KMS-11 (cell line): Measurements from ENCODE around the gene RRAS2.
"Not testable (repeated sequence)": the region's sequence is repeated elsewhere in the genome, so short reads cannot be mapped to it uniquely, and the experiment has no call there.

ENCODE experiments used
- H2AFZ ChIP-seq: fragments of 200-600 bp; sonication (generic); 2 replicates; pipeline ENCODE4 v1.6.1; 2016; ENCODE audit warnings: antibody characterized with exemption, mixed run types, low read depth
- H3K27ac ChIP-seq: fragments of 200-600 bp; sonication (generic); 2 replicates; pipeline ENCODE4 v1.6.1; 2016; ENCODE audit warnings: mild to moderate bottlenecking, mixed run types
- H3K27me3 ChIP-seq: fragments of 200-600 bp; sonication (generic); 2 replicates; pipeline ENCODE4 v1.6.1; 2017; ENCODE audit warnings: mild to moderate bottlenecking, low read depth, mixed run types, moderate library complexity; ENCODE audit not compliant: insufficient read depth
- H3K36me3 ChIP-seq: fragments of 200-600 bp; sonication (generic); 2 replicates; pipeline ENCODE4 v1.6.1; 2017; ENCODE audit warnings: mild to moderate bottlenecking, mixed run types; ENCODE audit not compliant: insufficient read depth
- H3K4me1 ChIP-seq: fragments of 200-600 bp; sonication (generic); 2 replicates; pipeline ENCODE4 v1.6.1; 2016; ENCODE audit warnings: mild to moderate bottlenecking, low read depth, mixed run types; ENCODE audit not compliant: poor library complexity, severe bottlenecking
- H3K4me2 ChIP-seq: fragments of 200-600 bp; sonication (generic); 2 replicates; pipeline ENCODE4 v1.7.0; 2016; ENCODE audit warnings: mild to moderate bottlenecking, mixed run types
- H3K4me3 ChIP-seq: fragments of 200-600 bp; sonication (generic); IDR thresholded peaks from 2 replicates; pipeline ENCODE4 v1.6.1; 2017; ENCODE audit warnings: low read depth, low read length, mixed read lengths; ENCODE audit not compliant: insufficient read depth
- H3K79me2 ChIP-seq: fragments of 200-600 bp; sonication (generic); 2 replicates; pipeline ENCODE4 v1.6.1; 2016; ENCODE audit warnings: low read depth, mixed run types; ENCODE audit not compliant: insufficient read depth
- H3K9ac ChIP-seq: fragments of 200-600 bp; sonication (generic); 2 replicates; pipeline ENCODE4 v1.6.1; 2016; ENCODE audit warnings: mild to moderate bottlenecking, mixed run types
- H4K20me1 ChIP-seq: fragments of 200-600 bp; sonication (generic); 2 replicates; pipeline ENCODE4 v1.6.1; 2016; ENCODE audit warnings: mild to moderate bottlenecking, mixed run types; ENCODE audit not compliant: insufficient read depth
- CTCF ChIP-seq: fragments of 200-600 bp; sonication (generic); conservative IDR thresholded peaks from 2 replicates; pipeline ENCODE4 v1.6.1; 2017; ENCODE audit warnings: low read depth, mild to moderate bottlenecking, antibody characterized with exemption, low read length, moderate library complexity, mixed read lengths

The RRAS2 gene

GRCh38 chr11:14299921-14300320, 59.1 kb downstream of the RRAS2 start:
- Histone ChIP-seq H3K4me2 (no peak overlapping the region), H3K27me3 (no peaks in the 10 kb centered on the region), H3K4me1 (no peaks in the 10 kb centered on the region), H3K9ac (no peak overlapping the region), H4K20me1 (no peaks in the 10 kb centered on the region), H3K36me3 (no peaks in the 10 kb centered on the region), H2AFZ (no peak overlapping the region), H3K79me2 (no peaks in the 10 kb centered on the region), H3K4me3 (no peak overlapping the region), H3K27ac (no peak overlapping the region)
- no peak for TF ChIP-seq CTCF

GRCh38 chr11:14290422-14290821, 68.6 kb downstream of the RRAS2 start:
- Histone ChIP-seq H3K27me3 (no peaks in the 10 kb centered on the region), H2AFZ (no peak overlapping the region), H4K20me1 (no peaks in the 10 kb centered on the region), H3K79me2 (no peaks in the 10 kb centered on the region), H3K4me1 (peaks cover 11% of the 10 kb centered on the region), H3K27ac (no peak overlapping the region), H3K4me3 (no peak overlapping the region), H3K36me3 (no peaks in the 10 kb centered on the region), H3K9ac (no peak overlapping the region), H3K4me2 (no peak overlapping the region)
- TF ChIP-seq CTCF: no peak

GRCh38 chr11:14288189-14288935, 70.6 kb downstream of the RRAS2 start:
- Histone ChIP-seq H2AFZ (no peak overlapping the region), H3K4me2 (no peak overlapping the region; the same call in 1 of the 2 replicates), H3K9ac (no peak overlapping the region), H3K79me2 (no peaks in the 10 kb centered on the region), H3K4me1 (peaks cover 11% of the 10 kb centered on the region), H3K27ac (no peak overlapping the region), H4K20me1 (no peaks in the 10 kb centered on the region), H3K36me3 (no peaks in the 10 kb centered on the region), H3K27me3 (no peaks in the 10 kb centered on the region), H3K4me3 (no peak overlapping the region)
- TF ChIP-seq CTCF: no peak

- H3K4me1 ChIP-seq: peaks cover 19% of the 10 kb centered on the region
- H2AFZ ChIP-seq, H3K4me2 ChIP-seq, H4K20me1 ChIP-seq, H3K36me3 ChIP-seq, H3K27me3 ChIP-seq, H3K4me3 ChIP-seq, H3K79me2 ChIP-seq, H3K27ac ChIP-seq, H3K9ac ChIP-seq: not testable (repeated sequence)
Measured at GRCh38 chr11:14278869-14279268, 80.1 kb downstream of the RRAS2 start.

- H3K4me1 ChIP-seq: peaks cover 19% of the 10 kb centered on the region
- H3K27me3 ChIP-seq: no peaks in the 10 kb centered on the region
- H3K9ac ChIP-seq: no peak overlapping the region
- no peak overlapping the region for H2AFZ ChIP-seq
- TF ChIP-seq CTCF: no peak
- H3K27ac ChIP-seq: no peak overlapping the region
- no peak overlapping the region for H3K4me2 ChIP-seq
- H3K79me2 ChIP-seq: no peaks in the 10 kb centered on the region
- no peaks in the 10 kb centered on the region for H4K20me1 ChIP-seq
- no peaks in the 10 kb centered on the region for H3K36me3 ChIP-seq
- H3K4me3 ChIP-seq: no peak overlapping the region
Measured at GRCh38 chr11:14275076-14275475, 83.9 kb downstream of the RRAS2 start.
